Non-pigmented ciliary epithelial cell (primary cell): ENCODE data around the gene REEP1.
A peak's percentile ranks its signal among the peaks of the same experiment; 100 is the strongest.
"Not testable (repeated sequence)": the region's sequence is repeated elsewhere in the genome, so short reads cannot be mapped to it uniquely, and the experiment has no call there.

Source experiments
- DNase-seq: peaks from one replicate; pipeline ENCODE4 v3.0.0-alpha.2; 2010; ENCODE audit warnings: low read depth

Gene REEP1

DNA sequence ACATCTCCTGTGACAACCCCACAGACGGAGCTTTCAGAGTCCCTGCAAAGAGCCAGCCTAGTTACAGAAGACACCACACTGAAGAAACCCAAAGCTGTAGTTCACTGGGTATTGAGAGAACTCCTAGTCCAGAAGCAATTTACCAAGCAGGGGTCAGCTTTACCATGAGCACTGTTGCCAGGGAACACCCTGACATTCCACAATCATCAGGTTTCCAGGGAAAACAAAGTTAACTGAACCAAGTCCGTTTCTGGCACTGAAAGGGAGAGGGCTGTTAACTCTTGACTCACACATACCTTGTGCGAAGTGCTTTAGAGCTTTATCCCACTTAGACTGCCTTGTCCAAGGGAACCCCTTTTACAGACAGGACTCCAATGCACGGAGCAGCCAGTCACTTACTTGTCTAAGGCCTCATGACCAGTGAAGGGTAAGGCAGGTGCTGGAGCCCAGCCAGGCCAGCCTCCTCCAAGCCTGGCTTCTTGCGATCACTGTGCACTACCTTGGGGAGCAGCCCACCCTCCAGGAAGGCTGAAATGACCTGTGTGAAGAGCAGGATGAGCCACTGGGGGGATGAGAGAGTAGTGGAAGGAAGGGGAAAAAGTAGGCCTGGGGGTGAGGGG is 53.9 kb downstream of the REEP1 start:
- no peak for DNase-seq

DNA sequence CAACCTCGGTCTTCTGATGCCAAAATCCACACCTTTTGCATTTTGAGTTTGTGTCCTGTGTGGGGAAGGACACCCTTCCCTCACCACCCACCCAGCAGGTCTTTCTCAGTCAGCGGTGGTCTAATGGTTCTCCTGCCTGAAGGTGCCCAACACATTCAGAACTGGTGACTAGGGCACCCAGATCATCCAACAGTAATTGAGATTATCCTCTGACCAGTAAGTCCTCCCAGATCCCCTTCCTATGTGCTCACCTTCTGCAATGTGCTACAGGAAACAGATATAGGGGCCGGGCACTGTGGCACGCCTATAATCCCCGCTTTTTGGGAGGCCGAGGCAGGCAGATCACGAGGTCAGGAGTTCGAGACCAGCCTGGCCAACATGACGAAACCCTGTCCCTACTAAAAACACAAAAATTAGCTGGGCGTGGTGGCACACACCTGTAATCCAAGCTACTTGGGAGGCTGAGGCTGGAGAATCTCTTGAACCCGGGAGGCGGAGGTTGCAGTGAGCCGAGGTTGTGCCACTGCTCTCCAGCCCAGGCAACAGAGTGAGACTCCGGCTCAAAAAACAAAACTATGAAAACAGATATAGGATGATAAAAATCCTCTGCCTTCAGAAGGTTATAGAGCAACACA is 56.2 kb downstream of the REEP1 start:
- no peak for DNase-seq

- no peak for DNase-seq
Measured at GRCh38 chr2:86280191-86280667, 57.2 kb downstream of the REEP1 start.

DNA sequence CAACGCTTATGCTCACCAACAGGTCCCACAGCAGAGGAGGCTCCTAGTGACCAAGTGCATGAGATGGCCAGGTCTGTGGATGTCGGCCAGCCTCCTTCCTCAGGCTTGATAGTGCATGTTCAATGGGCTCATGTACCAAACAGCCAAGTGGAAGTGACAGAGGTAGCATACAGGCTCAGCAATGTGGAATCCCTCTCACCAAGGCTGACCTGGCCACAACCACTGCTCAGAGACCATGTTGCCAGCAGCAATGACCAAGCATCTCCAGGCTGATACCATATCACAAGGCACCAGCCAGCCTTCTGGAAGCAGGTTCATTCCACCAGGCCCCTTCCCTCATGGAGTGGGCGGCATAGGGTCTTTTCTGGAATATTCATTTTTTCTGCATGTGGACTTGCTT is 61.5 kb downstream of the REEP1 start:
- no peak for DNase-seq

DNA sequence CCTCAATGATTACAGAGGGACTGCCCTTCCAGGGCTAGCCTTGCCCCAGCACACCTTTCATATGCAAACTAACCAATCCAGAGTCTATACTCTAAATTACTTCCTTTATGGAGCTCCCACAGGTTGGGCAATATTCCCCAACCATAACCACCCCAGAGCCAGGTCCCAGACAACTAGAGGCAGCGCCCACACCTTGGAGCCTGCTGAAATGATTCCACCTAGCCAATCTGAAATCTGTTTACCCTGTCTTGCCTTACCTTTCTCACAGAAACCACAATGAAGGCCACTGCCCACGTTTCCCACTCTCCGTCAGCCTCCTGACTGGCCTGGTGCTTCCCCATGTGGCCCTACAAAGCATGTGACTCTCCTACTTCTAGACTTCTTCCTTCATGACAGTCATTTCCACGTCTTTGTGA is 62.0 kb downstream of the REEP1 start:
- DNase-seq = no peak

- DNase-seq = no peak
Measured at GRCh38 chr2:86274918-86275275, 62.5 kb downstream of the REEP1 start.

- DNase-seq = peak; percentile 36
Measured at GRCh38 chr2:86274265-86274917, 63.0 kb downstream of the REEP1 start.

- no peak for DNase-seq
Measured at GRCh38 chr2:86272111-86272510, 65.3 kb downstream of the REEP1 start.

- DNase-seq = no peak
Measured at GRCh38 chr2:86271248-86271647, 66.2 kb downstream of the REEP1 start.

- no peak for DNase-seq
Measured at GRCh38 chr2:86263956-86264355, 73.5 kb downstream of the REEP1 start.

DNA sequence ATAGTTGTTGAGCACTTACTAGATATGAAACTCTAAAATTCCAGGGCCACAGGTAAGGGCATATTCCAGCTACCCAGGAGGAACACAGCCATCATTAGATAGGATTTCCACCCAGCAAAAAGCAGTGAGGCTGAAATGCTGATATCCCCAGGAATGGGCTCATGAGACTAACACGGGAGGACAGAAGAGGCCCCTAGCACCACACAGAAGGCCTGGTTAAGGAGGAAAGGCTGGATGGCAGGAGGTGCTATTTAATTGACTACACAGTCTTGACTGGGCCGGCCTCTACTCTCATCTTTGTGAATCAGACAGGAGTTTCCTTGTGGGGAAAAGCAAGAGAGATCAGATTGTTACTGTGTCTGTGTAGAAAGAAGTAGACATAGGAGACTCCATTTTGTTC is 76.4 kb downstream of the REEP1 start:
- DNase-seq = no peak

DNA sequence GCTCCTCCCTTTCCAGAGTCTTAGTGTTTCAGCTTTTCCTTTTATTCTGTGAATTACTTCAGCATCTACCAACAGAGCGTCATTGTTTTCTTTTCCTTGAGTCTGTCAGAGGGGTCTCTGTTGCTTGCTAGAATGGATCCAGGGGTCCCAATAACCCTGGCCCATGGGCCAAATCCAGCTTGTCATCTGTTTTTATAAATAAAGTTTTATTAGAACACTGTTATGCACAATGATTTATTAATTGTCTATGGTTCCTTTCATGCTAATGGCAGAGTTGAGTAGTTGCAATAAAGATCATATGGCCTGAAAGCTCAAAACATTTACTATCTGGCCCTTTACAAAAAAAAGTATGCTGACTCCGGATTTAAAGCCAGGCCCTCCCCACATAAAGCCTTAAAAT is 79.3 kb downstream of the REEP1 start:
- no peak for DNase-seq

- DNase-seq = no peak
Measured at GRCh38 chr2:86256982-86257381, 80.4 kb downstream of the REEP1 start.

DNA sequence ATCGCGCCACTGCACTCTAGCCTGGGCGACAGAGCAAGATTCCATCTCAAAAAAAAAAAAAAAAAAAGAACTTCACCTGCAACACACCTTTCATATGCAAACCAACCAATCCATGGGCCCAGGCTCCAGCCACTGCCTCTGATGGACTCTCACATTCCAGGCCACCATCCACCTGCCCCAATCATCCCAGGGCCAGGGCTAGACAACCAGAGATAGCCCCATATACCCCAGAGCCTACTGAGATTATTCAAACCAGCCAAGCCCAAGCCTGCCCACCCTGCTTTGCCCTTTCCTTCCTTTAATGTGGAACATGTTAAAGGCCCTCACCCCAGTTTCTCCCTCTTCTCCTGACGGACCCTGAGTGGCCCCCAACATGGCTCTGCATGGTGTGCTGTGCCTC is 81.1 kb downstream of the REEP1 start:
- no peak for DNase-seq

GRCh38 chr2:86254576-86255538 is 82.6 kb downstream of the REEP1 start:
- DNase-seq = no peak

DNA sequence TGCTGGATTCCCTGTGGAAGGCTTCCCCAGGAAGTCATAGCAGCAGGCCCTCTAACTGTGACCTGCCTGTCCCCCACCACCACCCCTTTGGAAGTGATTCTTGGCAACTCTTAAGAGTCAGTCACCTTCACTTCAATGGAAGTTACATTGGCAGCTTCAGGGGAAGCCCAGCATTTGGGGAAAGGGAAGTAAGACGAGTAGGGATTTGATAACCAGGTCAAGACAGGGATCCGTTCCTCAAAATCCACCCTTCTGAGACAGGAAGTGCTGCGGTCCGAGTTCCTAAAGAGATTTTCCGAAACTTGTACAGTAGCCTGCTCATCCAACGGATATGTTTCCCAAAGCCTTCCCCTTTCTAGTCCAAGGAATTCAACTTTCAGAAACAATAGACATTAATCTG is 84.0 kb downstream of the REEP1 start:
- no peak for DNase-seq

DNA sequence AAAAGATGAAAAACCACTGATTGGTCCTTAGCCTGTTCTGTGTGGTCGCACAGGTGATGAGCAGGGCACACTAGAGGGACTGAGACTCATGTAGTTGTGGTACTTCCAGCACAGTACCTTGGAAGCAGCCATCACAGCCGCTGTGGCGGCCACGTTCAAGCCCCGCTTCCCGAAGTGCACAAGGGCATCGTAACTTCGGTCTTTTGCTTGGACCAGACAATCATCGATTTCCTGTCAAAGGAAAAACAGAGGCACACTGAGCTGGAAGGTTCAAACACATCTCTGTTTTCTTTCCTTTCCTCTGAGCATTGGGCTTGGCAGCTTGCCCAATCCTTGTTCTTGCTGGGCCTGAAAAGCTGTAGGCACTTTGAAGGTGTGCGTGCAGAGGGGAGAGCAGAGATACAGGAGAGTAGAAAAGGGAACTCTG is 85.6 kb downstream of the REEP1 start:
- no peak for DNase-seq

DNA sequence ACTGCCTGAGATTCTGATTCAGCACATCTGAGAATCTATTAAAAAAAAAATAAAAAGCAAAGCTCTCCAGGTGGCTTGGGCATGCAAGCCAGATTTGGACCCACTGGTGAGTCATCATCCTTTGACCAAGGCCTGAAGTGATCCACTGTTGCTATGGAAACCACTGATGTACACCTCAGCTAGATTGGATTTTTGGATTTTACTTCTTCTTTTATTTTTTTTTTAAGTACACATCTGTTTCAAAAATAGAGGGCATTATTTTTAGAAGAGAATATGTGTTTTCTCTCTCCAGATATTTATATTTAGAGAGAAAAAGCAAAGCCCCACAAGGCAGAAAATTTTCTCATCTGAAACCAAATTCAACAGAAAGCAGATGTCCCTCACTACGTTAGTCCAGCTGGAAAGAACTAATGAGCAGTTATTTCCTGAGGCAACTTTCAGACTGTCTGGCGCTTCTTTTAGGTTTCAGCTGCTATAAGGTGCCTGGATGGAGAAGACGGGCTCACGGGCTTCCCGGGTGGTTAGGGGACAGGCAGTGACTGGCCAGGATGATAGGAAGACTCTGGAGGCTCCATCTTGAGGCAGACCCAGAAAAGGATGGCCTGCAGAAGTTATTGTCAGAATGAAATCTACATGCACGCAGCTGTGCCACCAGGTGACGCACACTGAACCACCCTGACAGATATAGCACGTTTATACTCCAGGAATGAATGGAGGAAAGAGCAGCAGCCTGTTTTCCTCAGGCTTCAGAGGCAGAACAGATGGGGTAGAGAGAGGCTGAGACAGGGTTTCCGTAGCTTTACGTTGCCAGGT is 87.6 kb downstream of the REEP1 start:
- DNase-seq = peak; percentile 22

- no peak for DNase-seq
Measured at GRCh38 chr2:86249176-86249575, 88.2 kb downstream of the REEP1 start.

DNA sequence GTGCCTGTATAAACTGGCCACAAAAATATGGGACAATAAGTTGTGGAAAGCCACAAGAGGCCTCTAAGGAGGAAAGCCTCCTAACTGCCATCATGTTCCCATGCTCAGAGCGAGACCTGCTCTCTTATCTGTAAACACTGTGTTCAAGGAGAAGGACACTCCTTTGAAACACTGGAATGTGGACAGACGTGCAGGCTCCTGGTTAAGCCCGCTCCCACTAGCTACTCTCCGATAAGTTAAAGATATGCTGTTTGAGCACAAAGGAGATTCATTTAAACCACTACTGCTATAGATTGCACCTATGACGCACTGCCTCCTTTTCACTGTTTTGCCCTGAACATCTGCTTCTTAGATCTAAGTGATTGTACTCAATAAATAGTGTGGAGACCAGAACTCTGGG is 92.2 kb downstream of the REEP1 start:
- not testable (repeated sequence) for DNase-seq

- DNase-seq = not testable (repeated sequence)
Measured at GRCh38 chr2:86244781-86245180, 92.6 kb downstream of the REEP1 start.
